Measurements from ENCODE around the gene LRRC3. TPM values are rescaled to one million over a fixed set of nuclear protein-coding genes. Genes with fewer than 3 reads are reported as not detected.
"Not testable (repeated sequence)": the region's sequence is repeated elsewhere in the genome, so short reads cannot be mapped to it uniquely, and the experiment has no call there.

The LRRC3 gene
- polyA plus RNA-seq, 3 donors = 0.81 to 2.4 (median 2.1) TPM

GRCh38 chr21:44499631-44500030, 44.3 kb downstream of the LRRC3 start:
- 79 to 88% (median 84%) methylated on average over 14 to 23 of the region's 23 CpGs for WGBS, 3 donors
- H3K27ac ChIP-seq (ENCODE audit: low read depth, low read length) = no peak overlapping the region

- no peak overlapping the region for H3K27ac ChIP-seq (ENCODE audit: low read depth, low read length)
- 77 to 89% (median 84%) methylated on average over 19 of the region's 19 CpGs for WGBS, 3 donors
These were observed 44.8 kb downstream of the LRRC3 start for GRCh38 chr21:44500111-44500510.

- no peak overlapping the region for H3K27ac ChIP-seq (ENCODE audit: low read depth, low read length)
- 83 to 84% (median 84%) methylated on average over 27 of the region's 27 CpGs for WGBS, 3 donors
These were observed 47.1 kb downstream of the LRRC3 start for GRCh38 chr21:44502171-44502958.

- H3K27ac ChIP-seq (ENCODE audit: low read depth, low read length) = not testable (repeated sequence)
- WGBS, 3 donors = 61 to 79% (median 65%) methylated on average over 43 of the region's 44 CpGs
These were observed 47.9 kb downstream of the LRRC3 start for GRCh38 chr21:44503006-44503889.

GRCh38 chr21:44503901-44504399, 48.6 kb downstream of the LRRC3 start:
- WGBS, 3 donors = 37 to 74% (median 42%) methylated on average over 18 to 20 of the region's 20 CpGs
- no peak overlapping the region for H3K27ac ChIP-seq (ENCODE audit: low read depth, low read length)

GRCh38 chr21:44505673-44506278, 50.5 kb downstream of the LRRC3 start:
- 55 to 79% (median 72%) methylated on average over 16 of the region's 16 CpGs for WGBS, 3 donors
- H3K27ac ChIP-seq (ENCODE audit: low read depth, low read length) = no peak overlapping the region

- WGBS, 3 donors = 79 to 84% (median 81%) methylated on average over 44 of the region's 44 CpGs
- H3K27ac ChIP-seq (ENCODE audit: low read depth, low read length) = no peak overlapping the region
These were observed 51.3 kb downstream of the LRRC3 start for GRCh38 chr21:44506279-44507255.

GRCh38 chr21:44507673-44508425, 52.5 kb downstream of the LRRC3 start:
- H3K27ac ChIP-seq (ENCODE audit: low read depth, low read length) = no peak overlapping the region
- 84 to 88% (median 86%) methylated on average over 26 of the region's 26 CpGs for WGBS, 3 donors

- WGBS, 3 donors = 75 to 84% (median 82%) methylated on average over 9 of the region's 9 CpGs
- no peak overlapping the region for H3K27ac ChIP-seq (ENCODE audit: low read depth, low read length)
These were observed 53.1 kb downstream of the LRRC3 start for GRCh38 chr21:44508426-44508710.

- WGBS, 3 donors = 78 to 83% (median 81%) methylated on average over 30 of the region's 30 CpGs
- H3K27ac ChIP-seq (ENCODE audit: low read depth, low read length) = no peak overlapping the region
These were observed 53.6 kb downstream of the LRRC3 start for GRCh38 chr21:44508711-44509445.

GRCh38 chr21:44509539-44509938, 54.2 kb downstream of the LRRC3 start:
- H3K27ac ChIP-seq (ENCODE audit: low read depth, low read length) = no peak overlapping the region
- WGBS, 3 donors = 40 to 77% (median 76%) methylated on average over 10 to 12 of the region's 12 CpGs

- WGBS, 3 donors = 46 to 63% (median 54%) methylated on average over 18 of the region's 18 CpGs
These were observed 54.8 kb downstream of the LRRC3 start for GRCh38 chr21:44510109-44510507.

GRCh38 chr21:44510508-44511218, 55.4 kb downstream of the LRRC3 start:
- WGBS, 3 donors = 4 to 10% (median 7%) methylated on average over 33 to 36 of the region's 36 CpGs
- H3K27ac ChIP-seq (ENCODE audit: low read depth, low read length) = no peak overlapping the region

More at GRCh38 chr21:44510109-44510507, 54.8 kb downstream of the LRRC3 start:
- H3K27ac ChIP-seq (ENCODE audit: low read depth, low read length) = no peak overlapping the region

- WGBS, 3 donors = 82 to 84% (median 82%) methylated on average over 11 of the region's 11 CpGs
These were observed 56.1 kb downstream of the LRRC3 start for GRCh38 chr21:44511219-44511937.

More at GRCh38 chr21:44511219-44511937, 56.1 kb downstream of the LRRC3 start:
- no peak overlapping the region for H3K27ac ChIP-seq (ENCODE audit: low read depth, low read length)
